ENCODE results near the gene MPIG6B.

- TF ChIP-seq CEBPB (IDR thresholded peaks at IDR 0.05): no peak
- TF ChIP-seq EGR1 (IDR thresholded peaks at IDR 0.05): no peak
- TF ChIP-seq RAD21 (IDR thresholded peaks at IDR 0.05; ENCODE audit: low read depth): no peak
- no peak for TF ChIP-seq NFIC (IDR thresholded peaks at IDR 0.05)
- TF ChIP-seq, protein P1, sequence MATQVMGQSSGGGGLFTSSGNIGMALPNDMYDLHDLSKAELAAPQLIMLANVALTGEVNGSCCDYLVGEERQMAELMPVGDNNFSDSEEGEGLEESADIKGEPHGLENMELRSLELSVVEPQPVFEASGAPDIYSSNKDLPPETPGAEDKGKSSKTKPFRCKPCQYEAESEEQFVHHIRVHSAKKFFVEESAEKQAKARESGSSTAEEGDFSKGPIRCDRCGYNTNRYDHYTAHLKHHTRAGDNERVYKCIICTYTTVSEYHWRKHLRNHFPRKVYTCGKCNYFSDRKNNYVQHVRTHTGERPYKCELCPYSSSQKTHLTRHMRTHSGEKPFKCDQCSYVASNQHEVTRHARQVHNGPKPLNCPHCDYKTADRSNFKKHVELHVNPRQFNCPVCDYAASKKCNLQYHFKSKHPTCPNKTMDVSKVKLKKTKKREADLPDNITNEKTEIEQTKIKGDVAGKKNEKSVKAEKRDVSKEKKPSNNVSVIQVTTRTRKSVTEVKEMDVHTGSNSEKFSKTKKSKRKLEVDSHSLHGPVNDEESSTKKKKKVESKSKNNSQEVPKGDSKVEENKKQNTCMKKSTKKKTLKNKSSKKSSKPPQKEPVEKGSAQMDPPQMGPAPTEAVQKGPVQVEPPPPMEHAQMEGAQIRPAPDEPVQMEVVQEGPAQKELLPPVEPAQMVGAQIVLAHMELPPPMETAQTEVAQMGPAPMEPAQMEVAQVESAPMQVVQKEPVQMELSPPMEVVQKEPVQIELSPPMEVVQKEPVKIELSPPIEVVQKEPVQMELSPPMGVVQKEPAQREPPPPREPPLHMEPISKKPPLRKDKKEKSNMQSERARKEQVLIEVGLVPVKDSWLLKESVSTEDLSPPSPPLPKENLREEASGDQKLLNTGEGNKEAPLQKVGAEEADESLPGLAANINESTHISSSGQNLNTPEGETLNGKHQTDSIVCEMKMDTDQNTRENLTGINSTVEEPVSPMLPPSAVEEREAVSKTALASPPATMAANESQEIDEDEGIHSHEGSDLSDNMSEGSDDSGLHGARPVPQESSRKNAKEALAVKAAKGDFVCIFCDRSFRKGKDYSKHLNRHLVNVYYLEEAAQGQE (IDR thresholded peaks at IDR 0.05; ENCODE audit: low read depth): no peak
- no peak for TF ChIP-seq TEAD4 (IDR thresholded peaks at IDR 0.05)
- TF ChIP-seq TAF1 (IDR thresholded peaks at IDR 0.05; ENCODE audit: low read depth): no peak
- TF ChIP-seq, protein P2, sequence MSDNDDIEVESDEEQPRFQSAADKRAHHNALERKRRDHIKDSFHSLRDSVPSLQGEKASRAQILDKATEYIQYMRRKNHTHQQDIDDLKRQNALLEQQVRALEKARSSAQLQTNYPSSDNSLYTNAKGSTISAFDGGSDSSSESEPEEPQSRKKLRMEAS (IDR thresholded peaks at IDR 0.05): no peak
- TF ChIP-seq USF1 (IDR thresholded peaks at IDR 0.05): no peak
Observed at GRCh38 chr6:31677955-31678354, 45.2 kb upstream of the MPIG6B start.
